H1 (cell line): ENCODE results near the gene WDR43. TPM values are rescaled to one million over a fixed set of nuclear protein-coding genes. Genes with fewer than 3 reads are reported as not detected.

Experiments used
- CTCF ChIA-PET: fragments of 300-600 bp; sonication (Branson Sonifier 250); formaldehyde crosslinking; loops from one replicate; lab custom pipeline; 2021; ENCODE audit not compliant: partially characterized antibody; lab: Charles Lee
- POLR2A ChIA-PET: fragments of 300-600 bp; sonication (Branson Sonifier 250); formaldehyde crosslinking; loops from one replicate; lab custom pipeline; 2021; ENCODE audit warnings: inconsistent platforms; ENCODE audit not compliant: partially characterized antibody; lab: Charles Lee
- DNase-seq, 2 experiments: peaks; one replicate each; pipeline versions ENCODE4 v3.0.0 to v3.0.0-alpha.2; 2010 to 2022; ENCODE audit warnings: low spot score in 2 of 2, low read depth in 1 of 2, mixed read lengths in 1 of 2
- FAIRE-seq: peaks from 2 replicates; lab custom pipeline; 2011; peaks lifted over from hg19 to GRCh38; lab: Jason Lieb, UNC
- H2AFZ ChIP-seq: 2 replicates; pipeline ENCODE4 v1.8.1; 2012; ENCODE audit warnings: low read length, inconsistent platforms
- H2AK5ac ChIP-seq: 2 replicates; pipeline ENCODE4 v1.6.1; 2013; ENCODE audit warnings: low read depth, low read length
- H2BK120ac ChIP-seq: replicated peaks from 2 replicates; pipeline ENCODE3; 2013; ENCODE audit warnings: low read depth, low read length, inconsistent platforms
- H2BK12ac ChIP-seq: 2 replicates; pipeline ENCODE4 v1.6.1; 2013; ENCODE audit warnings: low read depth, low read length
- H2BK15ac ChIP-seq: 2 replicates; pipeline ENCODE4 v1.6.1; 2013; ENCODE audit warnings: low read length
- H2BK20ac ChIP-seq: 2 replicates; pipeline ENCODE4 v1.6.1; 2013; ENCODE audit warnings: low read length
- H2BK5ac ChIP-seq: 2 replicates; pipeline ENCODE4 v1.6.1; 2013; ENCODE audit warnings: low read depth, low read length
- H3K14ac ChIP-seq: 2 replicates; pipeline ENCODE4 v1.6.1; 2013; ENCODE audit warnings: inconsistent platforms; ENCODE audit not compliant: insufficient read length
- H3K18ac ChIP-seq: 2 replicates; pipeline ENCODE4 v1.6.1; 2013; ENCODE audit warnings: low read length; ENCODE audit errors: extremely low read depth
- H3K23ac ChIP-seq: 2 replicates; pipeline ENCODE4 v1.6.1; 2013; ENCODE audit warnings: inconsistent platforms; ENCODE audit not compliant: insufficient read length
- H3K23me2 ChIP-seq: 2 replicates; pipeline ENCODE4 v1.6.1; 2013; ENCODE audit warnings: low read depth, low read length
- H3K27ac ChIP-seq: 2 replicates; pipeline ENCODE4 v1.6.1; 2011; ENCODE audit warnings: low read depth, low read length, inconsistent platforms
- H3K27me3 ChIP-seq, 4 experiments: replicated peaks in 1 of 4; 1 replicate in 1 of 4; 2 replicates in 3 of 4; pipeline versions ENCODE4 v1.6.1 to v1.8.1; 2011 to 2013; ENCODE audit warnings: low read length in 3 of 4, mild to moderate bottlenecking in 3 of 4, inconsistent platforms in 2 of 4, mixed read lengths in 2 of 4, moderate library complexity in 1 of 4; ENCODE audit not compliant: control insufficient read depth in 3 of 4, insufficient read depth in 3 of 4; ENCODE audit errors: extremely low read depth in 1 of 4
- H3K36me3 ChIP-seq, 4 experiments: 2 replicates each; pipeline versions ENCODE4 v1.6.1 to v1.8.1; 2011 to 2013; ENCODE audit warnings: mild to moderate bottlenecking in 4 of 4, low read length in 3 of 4, moderate library complexity in 2 of 4, control low read depth in 1 of 4, inconsistent platforms in 1 of 4; ENCODE audit not compliant: insufficient read depth in 4 of 4, control insufficient read depth in 2 of 4
- H3K4ac ChIP-seq: replicated peaks from 2 replicates; pipeline ENCODE3; 2013; ENCODE audit warnings: low read length, low read depth, mixed read lengths, inconsistent platforms; ENCODE audit not compliant: insufficient read length
- H3K4me1 ChIP-seq, 4 experiments: replicated peaks in 1 of 4; 1 replicate in 1 of 4; 2 replicates in 3 of 4; pipeline versions ENCODE4 v1.6.1 to v1.8.1; 2011 to 2013; ENCODE audit warnings: low read length in 3 of 4, inconsistent platforms in 2 of 4, mixed read lengths in 1 of 4; ENCODE audit not compliant: insufficient read depth in 4 of 4, control insufficient read depth in 3 of 4
- H3K4me2 ChIP-seq, 2 experiments: 2 replicates each; pipeline versions ENCODE4 v1.6.1 to v1.8.1; 2011 to 2013; ENCODE audit warnings: low read depth in 2 of 2, low read length in 2 of 2, control low read depth in 1 of 2, inconsistent platforms in 1 of 2, mild to moderate bottlenecking in 1 of 2; ENCODE audit not compliant: insufficient read depth in 1 of 2
- H3K4me3 ChIP-seq, 4 experiments: fragments of 200-600, 300-600 bp in 1 of 4; sonication (generic), shearing (Covaris generic), sonication (Bioruptor Twin) in 1 of 4; 2 replicates each; pipeline versions ENCODE4 v1.5.1 to v1.8.1; 2011 to 2016; ENCODE audit warnings: low read length in 4 of 4, low read depth in 3 of 4, control low read depth in 2 of 4, inconsistent platforms in 2 of 4, mild to moderate bottlenecking in 2 of 4, mixed read lengths in 1 of 4, moderate library complexity in 1 of 4; ENCODE audit not compliant: insufficient read depth in 2 of 4; ENCODE audit errors: extremely low read depth in 1 of 4
- H3K56ac ChIP-seq: replicated peaks from 2 replicates; pipeline ENCODE3; 2013; ENCODE audit warnings: low read depth, mild to moderate bottlenecking, mixed read lengths, low read length, inconsistent platforms; ENCODE audit not compliant: insufficient read length
- H3K79me1 ChIP-seq: 2 replicates; pipeline ENCODE4 v1.6.1; 2013; ENCODE audit warnings: low read depth, low read length, control low read depth
- H3K79me2 ChIP-seq, 2 experiments: 2 replicates each; pipeline versions ENCODE4 v1.6.1 to v1.8.1; 2012 to 2013; ENCODE audit warnings: low read length in 2 of 2, mild to moderate bottlenecking in 2 of 2, inconsistent platforms in 1 of 2; ENCODE audit not compliant: insufficient read depth in 2 of 2, control insufficient read depth in 1 of 2
- H3K9ac ChIP-seq, 4 experiments: replicated peaks in 1 of 4; 1 replicate in 1 of 4; 2 replicates in 3 of 4; pipeline versions ENCODE4 v1.6.1 to v1.8.1; 2011 to 2013; ENCODE audit warnings: low read depth in 3 of 4, low read length in 3 of 4, control low read depth in 2 of 4, mild to moderate bottlenecking in 2 of 4, moderate library complexity in 2 of 4, inconsistent platforms in 1 of 4; ENCODE audit errors: extremely low read depth in 1 of 4
- H3K9me3 ChIP-seq, 2 experiments: 2 replicates each; pipeline versions ENCODE4 v1.6.1 to v1.8.1; 2012 to 2013; ENCODE audit warnings: mild to moderate bottlenecking in 2 of 2, moderate library complexity in 2 of 2, control low read depth in 1 of 2, inconsistent platforms in 1 of 2, low read depth in 1 of 2, low read length in 1 of 2, mixed read lengths in 1 of 2; ENCODE audit not compliant: insufficient read depth in 2 of 2
- H4K20me1 ChIP-seq, 2 experiments: replicated peaks in 1 of 2; 2 replicates each; pipeline versions ENCODE3 to v1.8.1; 2011 to 2013; ENCODE audit warnings: inconsistent platforms in 2 of 2, low read length in 2 of 2, mild to moderate bottlenecking in 1 of 2; ENCODE audit not compliant: insufficient read depth in 2 of 2, control insufficient read depth in 1 of 2
- H4K5ac ChIP-seq: 2 replicates; pipeline ENCODE4 v1.6.1; 2013; ENCODE audit warnings: low read length, low read depth, mixed read lengths, inconsistent platforms; ENCODE audit not compliant: insufficient read length
- H4K8ac ChIP-seq: 2 replicates; pipeline ENCODE4 v1.8.0; 2013; ENCODE audit warnings: mild to moderate bottlenecking, moderate library complexity, low read length, inconsistent platforms; ENCODE audit not compliant: insufficient read depth; ENCODE audit errors: extremely low read depth
- H4K91ac ChIP-seq: replicated peaks from 2 replicates; pipeline ENCODE3; 2013; ENCODE audit warnings: low read length, mixed read lengths, inconsistent platforms; ENCODE audit not compliant: insufficient read length
- CEBPB ChIP-seq: IDR thresholded peaks from 2 replicates; pipeline ENCODE4 v1.6.1; 2012; ENCODE audit warnings: low read depth, low read length
- CHD1 ChIP-seq: IDR thresholded peaks from 2 replicates; pipeline ENCODE4 v1.6.1; 2012; ENCODE audit warnings: low read depth, low read length, improper control_type of control experiment
- CHD2 ChIP-seq: IDR thresholded peaks from 2 replicates; pipeline ENCODE4 v1.6.1; 2012; ENCODE audit warnings: low read length, improper control_type of control experiment
- E2F6 ChIP-seq: IDR thresholded peaks from 2 replicates; pipeline ENCODE4 v1.6.1; 2012; ENCODE audit warnings: inconsistent platforms
- EZH2 ChIP-seq: fragments of 200-600 bp; sonication (generic); IDR thresholded peaks from 2 replicates; pipeline ENCODE4 v1.7.1; 2012; ENCODE audit warnings: low read depth, mild to moderate bottlenecking, moderate library complexity, low read length, inconsistent platforms; ENCODE audit not compliant: severe bottlenecking
- GTF2F1 ChIP-seq: IDR thresholded peaks from 2 replicates; pipeline ENCODE4 v1.6.1; 2012; ENCODE audit warnings: low read depth, low read length, improper control_type of control experiment, borderline replicate concordance
- MAFK ChIP-seq: IDR thresholded peaks from 2 replicates; pipeline ENCODE4 v1.6.1; 2012; ENCODE audit warnings: low read depth, mild to moderate bottlenecking, improper control_type of control experiment, low read length
- NRF1 ChIP-seq: IDR thresholded peaks from 2 replicates; pipeline ENCODE4 v1.6.1; 2011; ENCODE audit warnings: mild to moderate bottlenecking, low read depth, low read length, improper control_type of control experiment
- RAD21 ChIP-seq, 2 experiments: IDR thresholded peaks in 1 of 2; conservative IDR thresholded peaks in 1 of 2; 2 replicates each; pipeline ENCODE4 v1.6.1; 2011; ENCODE audit warnings: low read depth in 2 of 2, low read length in 2 of 2, improper control_type of control experiment in 1 of 2, inconsistent platforms in 1 of 2, mild to moderate bottlenecking in 1 of 2, moderate library complexity in 1 of 2
- SIX5 ChIP-seq: IDR thresholded peaks from 2 replicates; pipeline ENCODE4 v1.6.1; 2011; ENCODE audit warnings: mild to moderate bottlenecking, low read depth, low read length
- SUZ12 ChIP-seq: fragments of 200-600 bp; sonication (generic); IDR thresholded peaks from 2 replicates; pipeline ENCODE4 v1.6.1; 2012; ENCODE audit warnings: mild to moderate bottlenecking, inconsistent platforms, low read length, moderate library complexity, mixed read lengths
- TAF1 ChIP-seq: IDR thresholded peaks from 2 replicates; pipeline ENCODE4 v1.6.1; 2011; ENCODE audit warnings: mild to moderate bottlenecking, low read depth, low read length
- TAF7 ChIP-seq: optimal IDR thresholded peaks from 2 replicates; pipeline ENCODE3; 2011; ENCODE audit warnings: low read depth, mild to moderate bottlenecking, inconsistent platforms, low read length, moderate library complexity, borderline replicate concordance
- TBP ChIP-seq: IDR thresholded peaks from 2 replicates; pipeline ENCODE4 v1.6.1; 2011; ENCODE audit warnings: low read depth, low read length, improper control_type of control experiment
- WGBS, 2 experiments: shearing (Covaris generic) in 1 of 2; methylation state at CpG; one replicate each; pipeline versions ENCODE4 v1.1.6 to v1.1.7; 2013 to 2015; ENCODE audit warnings: low lambda C conversion rate in 2 of 2, mixed read lengths in 2 of 2, inconsistent platforms in 1 of 2, low coverage in 1 of 2, missing lambda C conversion rate in 1 of 2; ENCODE audit not compliant: insufficient replicate concordance in 2 of 2, insufficient coverage in 1 of 2, insufficient read length in 1 of 2; ENCODE audit errors: extremely low coverage in 1 of 2, missing lambda C conversion rate in 1 of 2; 5-methylcytosine and 5-hydroxymethylcytosine counted together
- polyA plus RNA-seq, 7 experiments: library from polyadenylated mRNA; depleted of rRNA in 3 of 7; stranded (reverse) in 5 of 7; unstranded in 2 of 7; fragments of >200 nt in 5 of 7; fragments of 200-250 nt in 2 of 7; gene quantifications; 1 replicate in 5 of 7; 2 replicates in 1 of 7; 4 replicates in 1 of 7; pipeline versions ENCODE4 v1.2.1 to v1.2.3, GENCODE V29; 2011 to 2013; ENCODE audit warnings: missing spikeins in 2 of 7, mixed read lengths in 2 of 7
- total RNA-seq: library from RNA; stranded (reverse); fragmentation: NEBNext Ultra II Directional; extraction: Animal tissue kit (Norgen Biotek cat#: 25700); gene quantifications from 2 replicates; pipeline ENCODE4 v1.2.1, GENCODE V29; 2021

Gene WDR43
- total and polyA plus RNA-seq, 2 of the 8 experiments (the other 6 are each of a cell fraction or from before 2014, with no cell fraction given) = 57.8 to 142 TPM

- Histone ChIP-seq H3K56ac (no peak overlapping the region), H2BK15ac (no peak overlapping the region), H2BK12ac (no peak overlapping the region), H4K91ac (no peak overlapping the region), H3K79me1 (no peaks in the 10 kb centered on the region; the same call in 1 of the 2 replicates), H3K23ac (no peak overlapping the region), H3K9ac (no peak overlapping the region), H2AK5ac (no peak overlapping the region), H3K4me2 (no peak overlapping the region), H2AFZ (no peak overlapping the region), H3K4ac (no peak overlapping the region), H4K8ac (no peak overlapping the region), H2BK5ac (no peak overlapping the region), H3K4me3 (no peak overlapping the region), H3K23me2 (no peaks in the 10 kb centered on the region), H4K20me1 (peaks cover 4 to 8% of the 10 kb centered on the region in 2 experiments), H3K79me2 (peaks cover 0 to 37% of the 10 kb centered on the region in 2 experiments; a peak in 2 of 4 replicates), H3K36me3 (peaks cover 11 to 96% (median 64%) of the 10 kb centered on the region in 4 experiments; a peak in 7 of 8 replicates), H4K5ac (no peak overlapping the region), H2BK20ac (no peak overlapping the region), H3K14ac (no peak overlapping the region), H3K27ac (no peak overlapping the region), H3K18ac (no peak overlapping the region), H3K9me3 (no peaks in the 10 kb centered on the region), H3K27me3 (no peaks in the 10 kb centered on the region), H3K4me1 (no peaks in the 10 kb centered on the region), H2BK120ac (no peak overlapping the region)
- no peak for FAIRE-seq
- DNase-seq = no peak
- POLR2A ChIA-PET = no interaction called here
- 88% methylated on average over 1 of the region's 1 CpG; no CpG with 5 or more reads in 1 of the 2 experiments for WGBS, 2 experiments
- CTCF ChIA-PET = no interaction called here
- TF ChIP-seq EZH2 = no peak
- TF ChIP-seq CHD1 = no peak
- TF ChIP-seq TAF7 = no peak
- no peak for TF ChIP-seq CHD2
- no peak for TF ChIP-seq RAD21 (IDR thresholded peaks at IDR 0.05 in 1 of 2, conservative IDR thresholded peaks at IDR 0.05 in 1 of 2; ENCODE audit: low read depth in 2 of 2, low read length in 2 of 2)
- no peak for TF ChIP-seq TAF1
- TF ChIP-seq TBP = no peak
- no peak for TF ChIP-seq NRF1
- TF ChIP-seq SIX5 = no peak
- no peak for TF ChIP-seq SUZ12
- TF ChIP-seq GTF2F1 = no peak
- TF ChIP-seq E2F6 = no peak
- TF ChIP-seq CEBPB = no peak
- no peak for TF ChIP-seq MAFK
Observed at GRCh38 chr2:28930205-28930604, 35.7 kb downstream of the WDR43 start.
